Renal cortex interstitium (tissue), 15 donors: ENCODE measurements around the gene SPDL1. TPM values are rescaled to one million over a fixed set of nuclear protein-coding genes. Genes with fewer than 3 reads are reported as not detected.

Experiments used
- DNase-seq, 11 donors: peaks; one replicate each; pipeline ENCODE4 v3.0.0-alpha.2; 2013; ENCODE audit warnings: low read depth in 9 of 11, low spot score in 4 of 11; ENCODE audit errors: extremely low read depth in 1 of 11
- long read RNA-seq, 16 experiments: transcript quantifications; one replicate each; lab custom pipeline, GENCODE V29; 2026
- polyA plus RNA-seq, 3 donors: library from polyadenylated mRNA; unstranded; fragments of 120-200 nt; gene quantifications; one replicate each; pipeline ENCODE4 v1.2.1, GENCODE V29; 2013; ENCODE audit not compliant: insufficient read length in 3 of 3

The SPDL1 gene
- polyA plus RNA-seq = 10 to 100 TPM; 33.3 to 43.8 (median 38.8) TPM
- long read RNA-seq, donor 1, partial matches to known transcripts = 0 of 2 reads
- long read RNA-seq, donor 1, other reads (novel, unspliced or antisense) = 0 of 2 reads
- long read RNA-seq, donor 2 = 0 reads
- long read RNA-seq, donor 3, transcript SPDL1-201 (12 exons, 2,668 nt) = major isoform, 5 of 5 reads
- long read RNA-seq, donor 3, partial matches to known transcripts = 0 of 5 reads
- long read RNA-seq, donor 3, other reads (novel, unspliced or antisense) = 0 of 5 reads
- long read RNA-seq, donor 4, partial matches to known transcripts = 0 of 3 reads
- long read RNA-seq, donor 4, other reads (novel, unspliced or antisense) = 0 of 3 reads
- long read RNA-seq, donor 5 = 0 reads
- long read RNA-seq, donor 6, partial matches to known transcripts = 0 of 1 reads
- long read RNA-seq, donor 6, other reads (novel, unspliced or antisense) = 0 of 1 reads
- long read RNA-seq, donor 7, partial matches to known transcripts = 0 of 4 reads
- long read RNA-seq, donor 7, other reads (novel, unspliced or antisense) = 0 of 4 reads
- long read RNA-seq, donor 8 = 0 reads
- long read RNA-seq, donor 9, partial matches to known transcripts = 0 of 3 reads
- long read RNA-seq, donor 9, other reads (novel, unspliced or antisense) = 0 of 3 reads
- long read RNA-seq, donor 10, partial matches to known transcripts = 0 of 3 reads
- long read RNA-seq, donor 10, other reads (novel, unspliced or antisense) = 0 of 3 reads
- long read RNA-seq, donor 11, partial matches to known transcripts = 0 of 1 reads
- long read RNA-seq, donor 11, other reads (novel, unspliced or antisense) = 0 of 1 reads
- long read RNA-seq, donor 12 = 0 reads
- long read RNA-seq, donor 13 = 0 reads
- long read RNA-seq, donor 14, partial matches to known transcripts = 0 of 3 reads
- long read RNA-seq, donor 14, other reads (novel, unspliced or antisense) = 0 of 3 reads
- long read RNA-seq, donor 15, partial matches to known transcripts = 0 of 2 reads
- long read RNA-seq, donor 15, other reads (novel, unspliced or antisense) = 0 of 2 reads
- long read RNA-seq, donor 16, transcript SPDL1-201 (12 exons, 2,668 nt) = major isoform, 11 of 16 reads
- long read RNA-seq, donor 16, partial matches to known transcripts = 5 of 16 reads
- long read RNA-seq, donor 16, other reads (novel, unspliced or antisense) = 0 of 16 reads

- peak; percentile 92 to 97 (median 96) for DNase-seq
Observed at GRCh38 chr5:169583424-169584220, at the start of gene SPDL1. SPDL1 (plus strand) TSS chr5:169583773; CDS start chr5:169588417, 4,644 bp downstream.

GRCh38 chr5:169534311-169534880, 49.2 kb upstream of the SPDL1 start:
- no peak for DNase-seq

- DNase-seq = no peak
Observed at GRCh38 chr5:169534939-169535338, 48.6 kb upstream of the SPDL1 start.

- peak in 1 of 11 donors; percentile 11 for DNase-seq
Observed at GRCh38 chr5:169538944-169539343, 44.6 kb upstream of the SPDL1 start.

DNA sequence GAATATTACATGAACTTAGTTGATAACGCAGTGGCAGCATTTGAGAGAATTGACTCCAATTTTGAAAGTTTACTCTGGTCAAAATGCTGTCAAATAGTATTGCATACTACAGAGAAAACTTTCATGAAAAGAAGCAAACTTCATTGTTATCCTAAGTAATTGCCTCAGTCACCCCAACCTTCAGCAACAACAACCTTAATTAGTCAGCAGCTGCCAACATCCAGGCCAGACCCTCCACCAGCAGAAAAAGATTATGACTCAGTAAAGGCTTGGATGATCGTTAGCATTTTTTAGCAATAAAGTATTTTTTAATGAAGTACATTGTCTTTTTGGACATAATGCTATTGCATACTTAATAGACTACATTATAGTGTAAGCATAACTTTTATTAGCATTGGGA, 40.8 kb upstream of the SPDL1 start:
- DNase-seq = no peak

GRCh38 chr5:169544264-169544950, 39.2 kb upstream of the SPDL1 start:
- DNase-seq = no peak

DNA sequence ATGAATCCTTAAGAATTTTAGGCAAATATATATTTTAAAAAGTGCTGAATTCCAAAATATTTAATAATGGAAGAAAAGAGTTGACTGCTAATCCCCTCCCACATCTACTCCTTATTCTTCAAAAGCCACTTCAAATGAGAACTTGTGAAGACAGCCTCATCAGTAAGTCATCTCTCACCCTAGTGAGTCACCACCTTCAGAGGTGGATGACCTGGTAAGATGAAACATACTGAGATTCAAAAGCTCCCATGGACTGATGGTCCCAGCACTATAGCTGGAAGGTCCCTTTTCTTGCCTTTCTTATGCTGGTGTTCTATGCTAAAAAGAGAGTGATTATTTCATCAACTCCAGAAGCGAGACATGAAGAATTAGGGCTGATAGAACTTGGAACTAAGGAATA, 37.8 kb upstream of the SPDL1 start:
- no peak for DNase-seq

GRCh38 chr5:169546346-169546745, 37.2 kb upstream of the SPDL1 start:
- DNase-seq = no peak

DNA sequence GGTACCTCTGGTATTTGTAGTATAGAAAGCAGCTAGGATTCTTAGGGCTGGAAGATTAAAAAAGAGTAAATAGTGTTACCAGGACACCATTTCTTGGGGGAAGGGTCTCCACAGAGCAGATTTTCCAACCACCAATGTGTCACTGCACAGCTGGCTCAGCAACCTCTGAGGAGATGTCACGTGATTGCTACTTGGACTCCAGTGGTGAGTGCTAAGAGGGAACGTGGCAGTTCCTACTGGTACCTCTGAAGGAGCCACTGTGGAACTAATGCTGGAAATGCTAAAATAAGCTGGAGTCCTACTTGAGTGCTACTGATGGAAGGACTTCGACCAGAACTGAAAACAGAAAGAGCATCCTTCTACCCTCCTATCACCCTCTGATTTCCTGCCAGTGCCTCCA, 36.1 kb upstream of the SPDL1 start:
- no peak for DNase-seq

DNA sequence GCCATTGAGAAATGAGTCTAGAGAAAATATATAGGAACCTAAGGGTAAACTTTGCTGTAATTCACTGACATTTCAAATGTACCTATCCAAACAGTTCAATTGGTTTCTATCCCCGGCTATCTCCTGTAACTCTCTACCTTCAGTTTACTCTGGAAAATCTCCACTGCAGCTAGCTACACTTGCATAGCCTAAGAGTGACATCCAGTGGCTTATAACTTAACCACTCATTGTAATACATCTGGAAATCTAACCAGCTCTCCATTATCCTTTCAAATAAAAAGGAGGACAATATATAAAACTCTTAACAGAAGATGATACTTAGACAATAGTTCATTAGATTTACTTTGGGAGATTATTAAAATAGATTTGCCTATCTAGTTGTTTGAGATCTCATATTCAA, 35.3 kb upstream of the SPDL1 start:
- DNase-seq = peak in 6 of 11 donors; percentile 22 to 49 (median 25)

- DNase-seq = no peak
Observed at GRCh38 chr5:169549453-169550100, 34.0 kb upstream of the SPDL1 start.

DNA sequence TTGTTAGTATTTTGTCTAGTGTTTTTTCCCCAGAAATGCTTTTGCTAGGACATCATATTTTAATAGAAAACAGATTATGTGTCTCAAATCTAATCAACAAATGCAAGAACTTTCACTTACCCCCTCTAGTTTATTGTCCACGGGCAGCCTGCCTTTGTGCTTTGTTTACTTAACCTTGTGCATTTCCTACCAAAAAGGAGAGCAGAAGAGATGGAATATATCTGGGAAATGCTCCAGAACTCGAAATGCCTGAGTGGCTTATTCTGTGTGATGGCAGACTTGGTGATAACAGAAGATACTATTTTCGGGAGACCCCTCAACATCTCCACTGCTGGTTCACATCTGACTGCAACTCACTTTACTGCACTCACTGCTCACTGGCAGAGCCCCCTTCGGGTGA, 33.3 kb upstream of the SPDL1 start:
- DNase-seq = no peak

- no peak for DNase-seq
Observed at GRCh38 chr5:169551146-169551545, 32.4 kb upstream of the SPDL1 start.

DNA sequence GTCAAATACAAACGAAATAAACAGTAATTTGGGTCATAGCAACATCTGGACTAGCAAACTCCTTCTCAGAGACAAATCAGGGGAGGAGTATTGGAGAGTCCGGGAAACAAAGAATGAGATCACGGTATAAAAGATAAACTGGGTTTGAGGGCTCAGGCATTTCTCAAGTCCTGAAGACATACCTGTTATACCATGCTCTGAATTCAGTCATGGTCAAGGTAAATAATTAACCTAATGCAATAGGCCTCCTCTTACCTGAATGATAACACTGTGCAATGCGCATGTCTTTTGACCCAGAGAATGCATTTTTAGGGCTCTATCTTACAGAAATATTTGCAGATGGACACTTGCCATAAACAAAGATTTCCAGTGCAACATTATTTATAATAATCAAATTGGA, 31.9 kb upstream of the SPDL1 start:
- no peak for DNase-seq

- DNase-seq = no peak
Observed at GRCh38 chr5:169554251-169554650, 29.3 kb upstream of the SPDL1 start.

GRCh38 chr5:169557838-169558237, 25.7 kb upstream of the SPDL1 start:
- no peak for DNase-seq

- DNase-seq = no peak
Observed at GRCh38 chr5:169561893-169562292, 21.7 kb upstream of the SPDL1 start.
